GM10266 (cell line): Measurements from ENCODE around the gene ZNF132.
A peak's percentile ranks its signal among the peaks of the same experiment; 100 is the strongest.

ENCODE experiments used
- DNase-seq: peaks from one replicate; pipeline ENCODE4 v3.0.0; 2012; ENCODE audit errors: extremely low spot score
- CTCF ChIP-seq: IDR thresholded peaks from 2 replicates; pipeline ENCODE4 v1.5.1; 2012; ENCODE audit warnings: mild to moderate bottlenecking, low read depth; ENCODE audit not compliant: control insufficient read depth, insufficient read depth; ENCODE audit errors: missing control alignments

ZNF132 gene

GRCh38 chr19:58400316-58400915 is 39.5 kb downstream of the ZNF132 start:
- DNase-seq: no peak
- no peak for TF ChIP-seq CTCF

- TF ChIP-seq CTCF: no peak
- no peak for DNase-seq
These were observed 40.0 kb downstream of the ZNF132 start for GRCh38 chr19:58399903-58400302.

GRCh38 chr19:58398545-58398944 is 41.4 kb downstream of the ZNF132 start:
- DNase-seq: no peak
- no peak for TF ChIP-seq CTCF

GRCh38 chr19:58398087-58398486 is 41.9 kb downstream of the ZNF132 start:
- TF ChIP-seq CTCF: no peak
- DNase-seq: no peak

- TF ChIP-seq CTCF: no peak
These were observed 42.4 kb downstream of the ZNF132 start for GRCh38 chr19:58397533-58398037.

GRCh38 chr19:58396691-58397532 is 43.0 kb downstream of the ZNF132 start:
- TF ChIP-seq CTCF: no peak
- no peak for DNase-seq

More at GRCh38 chr19:58397533-58398037, 42.4 kb downstream of the ZNF132 start:
- peak; percentile 26 for DNase-seq
